Kidney tubule cell (primary cell): Measurements from ENCODE around the gene LIMK2.
"Not testable (repeated sequence)": the region's sequence is repeated elsewhere in the genome, so short reads cannot be mapped to it uniquely, and the experiment has no call there.

Experiments
- DNase-seq: peaks from one replicate; pipeline ENCODE4 v3.0.0-alpha.2; 2018; ENCODE audit warnings: low spot score

LIMK2 gene

DNA sequence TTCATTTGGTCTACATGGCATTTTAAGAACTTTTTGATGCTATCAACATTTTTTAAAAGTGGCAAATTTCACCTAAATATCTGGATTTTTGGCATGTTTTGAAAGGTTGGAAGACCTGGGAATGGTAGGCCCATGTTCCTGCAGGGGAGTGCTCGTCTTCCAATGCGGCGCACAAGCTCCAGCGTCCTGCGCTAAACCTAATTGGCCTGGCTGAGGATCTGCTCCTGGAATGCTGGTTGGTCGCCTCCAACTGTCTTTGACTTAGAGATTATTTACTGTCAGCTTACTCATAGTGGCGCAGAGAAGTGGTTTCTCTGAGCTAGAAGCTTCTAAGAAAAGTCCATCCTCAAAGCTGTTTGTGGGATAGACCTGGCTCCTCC, 626 bp upstream of the LIMK2 start:
- DNase-seq, result no peak

DNA sequence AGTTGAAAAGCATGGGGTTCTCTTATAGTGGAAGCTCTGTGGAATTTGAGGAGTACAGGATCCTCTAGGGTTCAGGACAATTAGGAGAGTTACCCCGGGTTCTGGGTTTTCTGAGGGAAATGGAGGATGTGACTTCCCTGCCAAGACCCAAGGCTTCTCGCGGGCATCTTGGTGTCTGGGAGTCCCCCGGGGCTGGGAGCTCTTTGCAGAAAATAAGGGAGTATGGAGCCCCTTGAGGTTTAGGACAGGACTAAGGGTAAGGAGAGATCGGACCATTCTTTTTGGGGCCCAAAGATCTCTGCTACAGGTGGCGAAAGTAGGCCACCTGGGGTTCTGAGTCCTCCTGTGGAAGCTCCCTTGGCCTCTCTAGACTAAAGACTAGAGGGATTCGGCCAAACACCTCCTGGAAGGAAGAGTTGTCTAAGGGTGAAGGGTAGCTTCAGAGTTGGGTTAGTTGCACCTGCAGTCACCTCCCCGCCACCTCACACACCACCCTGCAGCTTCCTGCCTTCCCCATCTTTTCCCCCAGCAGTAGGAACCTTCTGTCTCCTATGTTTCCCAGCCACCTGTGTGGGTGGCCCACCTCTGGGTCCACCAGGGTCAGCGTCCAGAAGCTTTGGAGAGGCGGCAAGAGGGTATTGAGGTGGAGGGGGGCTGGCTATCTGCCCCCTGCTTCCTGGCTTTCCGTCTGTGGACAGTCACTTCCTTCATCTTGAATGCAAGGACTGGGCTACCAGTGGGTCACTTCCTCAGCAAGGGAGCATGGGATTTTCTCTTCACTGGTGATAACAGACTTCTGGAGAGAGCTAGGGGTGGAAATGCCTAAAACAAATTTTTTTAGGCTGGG, 908 bp downstream of the LIMK2 start:
- DNase-seq, result no peak

GRCh38 chr22:31215018-31215535, 3.0 kb downstream of the LIMK2 start:
- DNase-seq, result no peak

- DNase-seq, result no peak
Observed at GRCh38 chr22:31218565-31219262, 6.6 kb downstream of the LIMK2 start.

GRCh38 chr22:31221084-31221483, 9.0 kb downstream of the LIMK2 start:
- DNase-seq, result no peak

DNA sequence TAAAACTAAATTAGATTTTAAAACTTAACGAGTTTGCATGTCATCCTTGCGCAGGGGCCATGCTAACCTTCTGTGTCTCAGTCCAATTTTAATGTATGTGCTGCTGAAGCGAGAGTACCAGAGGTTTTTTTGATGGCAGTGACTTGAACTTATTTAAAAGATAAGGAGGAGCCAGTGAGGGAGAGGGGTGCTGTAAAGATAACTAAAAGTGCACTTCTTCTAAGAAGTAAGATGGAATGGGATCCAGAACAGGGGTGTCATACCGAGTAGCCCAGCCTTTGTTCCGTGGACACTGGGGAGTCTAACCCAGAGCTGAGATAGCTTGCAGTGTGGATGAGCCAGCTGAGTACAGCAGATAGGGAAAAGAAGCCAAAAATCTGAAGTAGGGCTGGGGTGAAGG, 10.6 kb downstream of the LIMK2 start:
- no peak for DNase-seq

- DNase-seq, result no peak
Observed at GRCh38 chr22:31223786-31224191, 11.7 kb downstream of the LIMK2 start.

GRCh38 chr22:31224691-31225090, 12.6 kb downstream of the LIMK2 start:
- not testable (repeated sequence) for DNase-seq

GRCh38 chr22:31227186-31227585, 15.1 kb downstream of the LIMK2 start:
- no peak for DNase-seq

DNA sequence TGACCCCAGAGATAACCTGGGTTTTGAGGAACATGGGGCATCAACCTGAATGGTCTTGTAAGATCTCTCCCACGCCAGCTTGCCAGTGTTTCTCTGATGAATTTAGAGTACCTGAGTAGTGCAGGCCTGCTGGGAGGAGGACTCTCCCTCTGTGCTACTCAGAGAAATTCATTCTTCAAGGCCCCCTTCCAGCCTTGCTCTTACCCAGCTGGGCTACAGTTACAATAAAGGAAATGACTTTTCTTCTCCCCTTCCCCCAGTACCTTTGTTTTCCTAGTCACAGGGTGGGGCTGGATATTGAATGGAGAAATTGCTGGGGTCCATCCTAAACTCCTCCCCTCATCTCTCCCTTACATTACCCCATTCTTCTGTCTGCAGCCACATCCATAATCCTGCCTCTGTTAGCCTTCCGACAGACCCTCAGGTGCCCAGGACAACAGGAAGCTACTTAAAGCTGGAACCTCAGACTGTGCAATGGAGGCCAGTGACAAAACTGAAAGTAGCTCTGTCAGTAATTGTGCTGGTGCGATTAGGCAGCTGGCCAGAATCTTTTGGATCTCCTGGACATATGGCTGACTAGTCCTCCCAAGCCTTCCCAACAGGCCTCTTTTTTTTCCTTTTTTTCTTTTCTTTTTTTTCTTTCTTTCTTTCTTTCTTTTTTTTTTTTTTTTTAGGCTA, 17.4 kb downstream of the LIMK2 start:
- peak; percentile 38 for DNase-seq

DNA sequence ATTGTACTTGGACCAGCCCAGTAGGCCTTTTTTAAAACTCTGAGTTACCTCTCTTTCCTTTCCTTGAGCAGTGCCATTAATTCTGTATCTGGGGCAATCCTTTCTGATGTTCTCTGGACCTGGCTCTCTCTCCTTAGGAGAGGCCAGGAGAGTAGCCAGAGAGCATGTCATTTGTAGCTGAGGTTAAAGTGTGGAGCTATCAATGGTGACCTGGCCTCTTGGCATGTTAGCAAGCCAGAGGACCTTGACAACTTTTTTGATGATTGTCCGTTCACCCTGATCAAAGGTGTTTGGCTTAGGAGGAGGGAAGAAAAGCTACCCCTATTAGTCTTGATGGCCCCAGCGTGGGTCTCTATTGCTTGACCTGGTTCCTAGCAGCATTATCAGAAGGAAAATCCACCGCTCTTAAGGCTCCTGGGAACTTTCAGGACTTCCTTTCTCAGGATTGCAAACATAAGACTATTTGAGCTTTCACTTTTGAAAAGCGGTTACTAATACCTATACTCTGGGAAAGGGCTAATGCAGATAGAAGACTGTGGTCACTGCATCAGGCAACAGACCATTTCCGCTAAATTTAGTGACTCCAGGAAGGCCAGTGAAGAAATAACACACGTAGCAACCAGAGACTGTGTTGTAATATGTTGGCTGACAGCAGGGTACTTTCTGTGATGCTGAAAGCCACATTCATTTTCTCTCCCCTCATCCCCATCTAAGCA, 18.2 kb downstream of the LIMK2 start:
- no peak for DNase-seq

DNA sequence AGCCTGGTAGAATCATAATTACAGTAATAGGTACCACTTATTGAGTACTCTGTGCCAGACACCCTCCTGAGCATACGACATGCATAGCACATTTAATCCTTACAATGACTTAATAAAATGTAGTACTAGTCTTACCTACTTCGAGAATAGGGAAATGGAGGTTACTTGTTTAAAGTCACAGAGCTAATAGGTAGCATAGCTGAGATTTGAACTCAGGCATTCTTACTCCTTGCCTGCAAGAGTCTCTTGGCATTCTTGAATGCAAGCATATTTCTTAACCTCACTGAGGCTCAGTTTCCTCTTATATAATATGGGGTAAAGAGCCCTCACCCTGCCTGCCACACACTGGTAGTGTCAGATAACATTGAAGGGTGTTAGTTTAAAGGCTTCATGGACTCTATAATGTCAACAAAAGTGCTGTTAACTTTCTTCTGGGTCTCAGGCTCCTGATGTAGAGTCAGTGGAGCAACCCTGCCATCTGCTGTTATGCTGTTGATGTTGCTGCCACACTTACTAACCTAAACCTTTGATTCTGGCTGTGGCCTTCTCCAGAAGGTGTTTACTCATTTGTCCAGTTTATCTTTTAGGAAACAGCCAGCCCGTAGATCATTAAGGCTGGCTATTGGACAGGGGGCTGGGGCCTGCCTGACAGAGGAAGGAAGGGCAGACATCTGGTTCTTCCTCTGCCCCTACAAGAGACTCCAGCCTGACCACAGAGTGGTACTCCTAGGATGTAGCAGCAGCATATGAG, 18.9 kb downstream of the LIMK2 start:
- peak; percentile 37 for DNase-seq

DNA sequence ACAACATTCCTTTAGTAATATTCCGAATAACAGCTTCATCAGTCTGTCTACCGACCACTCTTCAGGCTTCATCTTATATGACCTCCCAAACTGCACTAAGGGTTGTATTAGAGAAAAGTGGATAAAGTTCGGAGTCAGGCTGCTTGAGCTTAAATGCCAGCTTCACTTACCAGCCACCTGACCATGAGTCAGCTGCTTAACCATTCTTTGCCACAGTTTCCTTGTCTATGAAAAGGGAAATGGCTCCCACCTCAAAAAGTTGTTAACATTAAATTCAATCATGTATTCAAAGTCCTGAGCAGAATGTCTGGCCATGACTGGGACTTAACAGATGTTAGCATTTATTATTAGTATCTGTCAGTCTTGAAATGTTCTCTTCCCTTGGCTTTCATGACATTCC, 20.9 kb downstream of the LIMK2 start:
- peak; percentile 67 for DNase-seq

GRCh38 chr22:31235081-31235480, 23.0 kb downstream of the LIMK2 start:
- no peak for DNase-seq

DNA sequence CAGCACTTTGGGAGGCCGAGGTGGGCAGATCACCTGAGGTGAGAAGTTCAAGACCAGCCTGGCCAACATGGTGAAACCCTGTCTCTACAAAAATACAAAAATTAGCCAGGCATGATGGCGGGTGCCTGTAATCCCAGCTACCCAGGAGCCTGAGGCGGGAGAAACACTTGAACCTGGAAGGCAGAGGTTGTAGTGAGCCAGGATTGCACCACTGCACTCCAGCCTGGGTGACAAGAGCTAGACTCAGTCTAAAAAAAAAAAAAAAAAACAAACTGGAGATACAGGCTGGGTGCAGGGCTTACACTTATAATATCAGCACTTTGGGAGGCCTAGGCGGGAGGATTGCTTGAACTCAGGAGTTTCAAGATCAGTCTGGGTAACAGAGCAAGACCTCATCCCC, 23.9 kb downstream of the LIMK2 start:
- DNase-seq, result not testable (repeated sequence)

DNA sequence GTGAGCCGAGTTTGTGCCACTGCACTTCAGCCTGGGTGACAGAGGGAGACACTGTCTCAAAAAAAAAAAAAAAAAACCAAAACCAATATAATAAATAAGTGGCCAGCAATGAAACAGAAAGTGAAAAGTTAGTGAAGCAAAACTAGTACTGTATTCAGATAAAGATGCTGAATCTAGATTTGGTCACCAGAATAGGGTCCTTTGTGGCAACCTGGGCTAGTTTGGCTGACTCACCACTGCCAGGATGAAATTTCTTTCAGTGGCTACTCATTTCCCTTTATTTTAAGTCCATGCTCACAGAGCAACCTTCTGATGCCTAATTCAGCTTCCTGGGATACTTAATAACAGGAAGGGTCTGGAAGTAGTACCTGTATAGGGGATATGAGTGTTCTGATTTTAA, 26.0 kb downstream of the LIMK2 start:
- peak; percentile 73 for DNase-seq

- DNase-seq, result no peak
Observed at GRCh38 chr22:31239771-31240370, 27.8 kb downstream of the LIMK2 start.

DNA sequence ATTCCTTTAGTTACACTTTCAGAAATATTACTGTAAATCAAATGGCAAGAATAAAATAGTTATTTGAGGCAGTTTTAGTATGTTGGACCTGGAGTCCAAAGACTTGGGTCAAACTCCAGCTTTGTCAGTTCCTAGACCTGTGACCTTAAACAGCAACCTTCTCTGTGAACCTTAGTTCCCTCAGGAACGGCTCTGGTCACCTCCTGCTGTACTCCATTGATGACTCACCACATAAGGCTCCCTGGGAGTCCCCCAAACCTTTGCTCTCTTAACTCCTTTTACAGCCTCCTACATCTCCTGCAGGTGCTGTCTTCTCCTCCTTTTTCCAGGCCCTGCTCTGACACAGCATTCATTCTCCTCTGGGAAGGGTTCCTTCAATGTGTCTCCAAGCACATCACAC, 29.1 kb downstream of the LIMK2 start:
- DNase-seq, result peak; percentile 60

- DNase-seq, result peak; percentile 80
Observed at GRCh38 chr22:31241936-31242335, 29.8 kb downstream of the LIMK2 start.

DNA sequence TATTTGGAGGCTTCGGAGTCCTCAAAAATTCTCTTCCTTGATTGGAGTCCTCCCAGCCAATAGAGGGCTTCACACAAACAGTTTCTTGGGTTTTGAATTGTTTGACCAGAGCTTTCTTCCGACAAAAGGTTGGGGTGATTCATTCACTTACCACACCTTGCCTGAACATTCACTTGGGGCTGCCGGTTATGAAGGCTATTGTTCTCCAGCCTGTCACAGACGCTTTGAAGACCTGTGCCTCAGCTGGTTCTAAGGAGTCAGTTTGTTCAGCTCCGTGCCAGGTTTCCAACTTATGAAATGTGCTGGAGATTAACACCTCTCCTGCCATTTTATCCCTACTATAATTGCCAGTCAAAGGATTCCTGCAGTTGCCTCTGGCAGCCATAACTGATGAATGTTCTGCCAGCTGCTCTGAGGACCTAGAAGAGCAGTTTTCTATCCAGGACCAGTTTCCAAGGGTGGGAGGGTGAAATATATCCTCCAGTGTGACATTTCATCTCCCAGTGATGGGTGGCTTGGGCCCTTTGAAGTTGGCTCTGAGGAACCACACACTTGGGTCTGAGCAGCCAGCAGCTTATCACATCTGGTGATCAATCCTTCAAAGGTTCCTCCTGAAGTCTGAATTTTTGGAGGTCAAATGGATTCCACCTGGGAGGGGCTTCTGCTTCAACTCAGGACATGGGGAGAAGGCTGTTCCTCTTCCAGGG, 31.4 kb downstream of the LIMK2 start:
- DNase-seq, result peak; percentile 61
